ENCODE measurements around the gene PAOX. TPM values are rescaled to one million over a fixed set of nuclear protein-coding genes. Genes with fewer than 3 reads are reported as not detected.

PAOX gene
- total and polyA plus RNA-seq, 2 of the 13 experiments (the other 11 are each of a cell fraction or from before 2014, with no cell fraction given): 0.49 to 0.77 TPM

DNA sequence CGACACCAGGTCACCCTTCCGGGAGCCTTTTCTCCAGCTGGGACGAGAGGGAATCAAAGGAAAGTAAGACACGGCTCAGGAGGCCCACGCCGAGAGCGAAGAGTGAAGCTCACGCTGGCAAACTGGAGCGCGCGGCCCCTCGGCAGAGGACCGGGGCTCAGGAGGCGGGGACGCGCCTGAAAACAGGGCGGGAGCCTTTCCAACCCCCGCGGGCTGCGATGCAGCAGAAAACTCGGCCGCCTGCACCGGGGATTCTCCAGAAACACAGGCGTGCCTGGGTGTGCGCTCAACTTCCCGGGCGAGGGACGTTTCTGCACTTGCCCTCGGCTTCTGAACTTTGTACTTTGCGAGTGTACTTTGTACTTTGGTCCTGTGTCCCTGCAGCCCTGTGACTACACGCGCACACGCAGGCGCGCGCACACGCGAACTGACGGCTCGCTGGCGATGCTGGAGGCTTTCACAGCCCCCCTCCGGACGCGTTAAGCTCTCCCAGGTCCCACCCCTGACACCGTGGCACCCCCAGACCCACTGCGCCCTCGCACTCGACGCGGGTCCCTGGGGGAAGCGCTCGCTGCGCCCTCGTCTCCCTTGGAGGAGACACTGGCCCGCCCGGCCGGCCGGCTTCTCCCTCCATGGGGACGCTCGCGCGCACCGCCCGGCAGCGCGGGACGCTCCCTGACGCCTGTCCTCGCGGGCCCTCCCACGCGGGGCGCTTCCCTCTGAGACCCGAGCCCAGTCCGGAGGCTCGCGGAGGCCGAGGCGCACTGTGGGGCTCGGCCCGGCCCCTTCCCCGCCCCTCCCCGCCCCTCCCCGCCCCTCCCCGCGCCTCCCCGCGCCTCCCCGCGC lies 588 bp upstream of the PAOX start (continued):
- TF ChIP-seq HNF1B (CRISPR knock-in tag; IDR thresholded peaks at IDR 0.05): peak; percentile 34; the same call in 1 of the 2 replicates
- peak; percentile 40; the same call in 1 of the 2 replicates for TF ChIP-seq CBX5 (CRISPR knock-in tag; IDR thresholded peaks at IDR 0.05; ENCODE audit: borderline replicate concordance)
- TF ChIP-seq ZFP36 (IDR thresholded peaks at IDR 0.05; ENCODE audit: borderline replicate concordance, low read depth, low read length, partially characterized antibody): no peak
- no peak for TF ChIP-seq ZNF329 (CRISPR knock-in tag; IDR thresholded peaks at IDR 0.05; ENCODE audit: low read depth)
- TF ChIP-seq, protein P1, sequence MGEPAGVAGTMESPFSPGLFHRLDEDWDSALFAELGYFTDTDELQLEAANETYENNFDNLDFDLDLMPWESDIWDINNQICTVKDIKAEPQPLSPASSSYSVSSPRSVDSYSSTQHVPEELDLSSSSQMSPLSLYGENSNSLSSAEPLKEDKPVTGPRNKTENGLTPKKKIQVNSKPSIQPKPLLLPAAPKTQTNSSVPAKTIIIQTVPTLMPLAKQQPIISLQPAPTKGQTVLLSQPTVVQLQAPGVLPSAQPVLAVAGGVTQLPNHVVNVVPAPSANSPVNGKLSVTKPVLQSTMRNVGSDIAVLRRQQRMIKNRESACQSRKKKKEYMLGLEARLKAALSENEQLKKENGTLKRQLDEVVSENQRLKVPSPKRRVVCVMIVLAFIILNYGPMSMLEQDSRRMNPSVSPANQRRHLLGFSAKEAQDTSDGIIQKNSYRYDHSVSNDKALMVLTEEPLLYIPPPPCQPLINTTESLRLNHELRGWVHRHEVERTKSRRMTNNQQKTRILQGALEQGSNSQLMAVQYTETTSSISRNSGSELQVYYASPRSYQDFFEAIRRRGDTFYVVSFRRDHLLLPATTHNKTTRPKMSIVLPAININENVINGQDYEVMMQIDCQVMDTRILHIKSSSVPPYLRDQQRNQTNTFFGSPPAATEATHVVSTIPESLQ (CRISPR knock-in tag; conservative IDR thresholded peaks at IDR 0.05): no peak
- TF ChIP-seq, protein P2, sequence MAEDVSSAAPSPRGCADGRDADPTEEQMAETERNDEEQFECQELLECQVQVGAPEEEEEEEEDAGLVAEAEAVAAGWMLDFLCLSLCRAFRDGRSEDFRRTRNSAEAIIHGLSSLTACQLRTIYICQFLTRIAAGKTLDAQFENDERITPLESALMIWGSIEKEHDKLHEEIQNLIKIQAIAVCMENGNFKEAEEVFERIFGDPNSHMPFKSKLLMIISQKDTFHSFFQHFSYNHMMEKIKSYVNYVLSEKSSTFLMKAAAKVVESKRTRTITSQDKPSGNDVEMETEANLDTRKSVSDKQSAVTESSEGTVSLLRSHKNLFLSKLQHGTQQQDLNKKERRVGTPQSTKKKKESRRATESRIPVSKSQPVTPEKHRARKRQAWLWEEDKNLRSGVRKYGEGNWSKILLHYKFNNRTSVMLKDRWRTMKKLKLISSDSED (CRISPR knock-in tag; IDR thresholded peaks at IDR 0.05): no peak
- no peak for TF ChIP-seq ZNF710 (CRISPR knock-in tag; IDR thresholded peaks at IDR 0.05; ENCODE audit: borderline replicate concordance)
- no peak for TF ChIP-seq ZFAT (CRISPR knock-in tag; conservative IDR thresholded peaks at IDR 0.05)
- TF ChIP-seq ZNF136 (CRISPR knock-in tag; IDR thresholded peaks at IDR 0.05; ENCODE audit: low read depth): 0 out of 2 replicates have a peak, but pooled peaks have one; percentile 56
- no peak for TF ChIP-seq SCMH1 (CRISPR knock-in tag; IDR thresholded peaks at IDR 0.05; ENCODE audit: borderline replicate concordance)
- TF ChIP-seq PRDM10 (CRISPR knock-in tag; IDR thresholded peaks at IDR 0.05; ENCODE audit: low read depth): no peak
- TF ChIP-seq SP2 (CRISPR knock-in tag; IDR thresholded peaks at IDR 0.05): no peak
- TF ChIP-seq, protein P3, sequence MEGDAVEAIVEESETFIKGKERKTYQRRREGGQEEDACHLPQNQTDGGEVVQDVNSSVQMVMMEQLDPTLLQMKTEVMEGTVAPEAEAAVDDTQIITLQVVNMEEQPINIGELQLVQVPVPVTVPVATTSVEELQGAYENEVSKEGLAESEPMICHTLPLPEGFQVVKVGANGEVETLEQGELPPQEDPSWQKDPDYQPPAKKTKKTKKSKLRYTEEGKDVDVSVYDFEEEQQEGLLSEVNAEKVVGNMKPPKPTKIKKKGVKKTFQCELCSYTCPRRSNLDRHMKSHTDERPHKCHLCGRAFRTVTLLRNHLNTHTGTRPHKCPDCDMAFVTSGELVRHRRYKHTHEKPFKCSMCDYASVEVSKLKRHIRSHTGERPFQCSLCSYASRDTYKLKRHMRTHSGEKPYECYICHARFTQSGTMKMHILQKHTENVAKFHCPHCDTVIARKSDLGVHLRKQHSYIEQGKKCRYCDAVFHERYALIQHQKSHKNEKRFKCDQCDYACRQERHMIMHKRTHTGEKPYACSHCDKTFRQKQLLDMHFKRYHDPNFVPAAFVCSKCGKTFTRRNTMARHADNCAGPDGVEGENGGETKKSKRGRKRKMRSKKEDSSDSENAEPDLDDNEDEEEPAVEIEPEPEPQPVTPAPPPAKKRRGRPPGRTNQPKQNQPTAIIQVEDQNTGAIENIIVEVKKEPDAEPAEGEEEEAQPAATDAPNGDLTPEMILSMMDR (CRISPR knock-in tag; IDR thresholded peaks at IDR 0.05): no peak

All from HepG2 (cell line).